Chondrocyte (in vitro differentiated cells): ENCODE results near the gene REN. TPM values are rescaled to one million over a fixed set of nuclear protein-coding genes. Genes with fewer than 3 reads are reported as not detected.

Experiments
- DNase-seq: peaks from one replicate; pipeline ENCODE4 v3.0.0; 2021; ENCODE audit warnings: mixed read lengths, low spot score
- H3K27ac Mint-ChIP-seq: one replicate; pipeline ENCODE4 v1.8.0; 2021; ENCODE audit warnings: mild to moderate bottlenecking, moderate library complexity, mixed read lengths; ENCODE audit not compliant: unreplicated experiment
- H3K27me3 Mint-ChIP-seq: 2 replicates; pipeline ENCODE4 v1.8.0; 2021; ENCODE audit warnings: low read depth, mixed read lengths
- H3K36me3 Mint-ChIP-seq: 2 replicates; pipeline ENCODE4 v1.8.0; 2021; ENCODE audit warnings: low read depth, mixed read lengths
- H3K4me1 Mint-ChIP-seq: 2 replicates; pipeline ENCODE4 v1.8.0; 2021; ENCODE audit warnings: low read depth, mild to moderate bottlenecking, mixed read lengths
- H3K4me3 Mint-ChIP-seq: one replicate; pipeline ENCODE4 v1.8.0; 2021; ENCODE audit warnings: mild to moderate bottlenecking, moderate library complexity, mixed read lengths; ENCODE audit not compliant: unreplicated experiment
- H3K9me3 Mint-ChIP-seq: 2 replicates; pipeline ENCODE4 v1.8.0; 2021; ENCODE audit warnings: low read depth, mixed read lengths
- total RNA-seq: library from RNA; stranded (reverse); gene quantifications from 3 replicates; pipeline ENCODE4 v1.2.1, GENCODE V29; 2021
- TF ChIP-seq, protein P1 (sequence below): fragments of 200-600 bp; sonication (generic); IDR thresholded peaks from 2 replicates; pipeline ENCODE4 v1.5.0; 2021; ENCODE audit warnings: antibody characterized with exemption, mild to moderate bottlenecking, moderate library complexity

Gene REN
- total RNA-seq, 1 donor from 2014 or later = not detected

GRCh38 chr1:204130178-204130577 lies 36.0 kb downstream of the REN start:
- Mint-ChIP-seq H3K27ac (no peak overlapping the region), H3K4me3 (no peak overlapping the region), H3K27me3 (no peaks in the 10 kb centered on the region), H3K36me3 (no peaks in the 10 kb centered on the region), H3K9me3 (no peaks in the 10 kb centered on the region), H3K4me1 (peaks cover 38% of the 10 kb centered on the region)
- DNase-seq = no peak
- TF ChIP-seq, protein P1, sequence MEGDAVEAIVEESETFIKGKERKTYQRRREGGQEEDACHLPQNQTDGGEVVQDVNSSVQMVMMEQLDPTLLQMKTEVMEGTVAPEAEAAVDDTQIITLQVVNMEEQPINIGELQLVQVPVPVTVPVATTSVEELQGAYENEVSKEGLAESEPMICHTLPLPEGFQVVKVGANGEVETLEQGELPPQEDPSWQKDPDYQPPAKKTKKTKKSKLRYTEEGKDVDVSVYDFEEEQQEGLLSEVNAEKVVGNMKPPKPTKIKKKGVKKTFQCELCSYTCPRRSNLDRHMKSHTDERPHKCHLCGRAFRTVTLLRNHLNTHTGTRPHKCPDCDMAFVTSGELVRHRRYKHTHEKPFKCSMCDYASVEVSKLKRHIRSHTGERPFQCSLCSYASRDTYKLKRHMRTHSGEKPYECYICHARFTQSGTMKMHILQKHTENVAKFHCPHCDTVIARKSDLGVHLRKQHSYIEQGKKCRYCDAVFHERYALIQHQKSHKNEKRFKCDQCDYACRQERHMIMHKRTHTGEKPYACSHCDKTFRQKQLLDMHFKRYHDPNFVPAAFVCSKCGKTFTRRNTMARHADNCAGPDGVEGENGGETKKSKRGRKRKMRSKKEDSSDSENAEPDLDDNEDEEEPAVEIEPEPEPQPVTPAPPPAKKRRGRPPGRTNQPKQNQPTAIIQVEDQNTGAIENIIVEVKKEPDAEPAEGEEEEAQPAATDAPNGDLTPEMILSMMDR = peak; percentile 10

DNA sequence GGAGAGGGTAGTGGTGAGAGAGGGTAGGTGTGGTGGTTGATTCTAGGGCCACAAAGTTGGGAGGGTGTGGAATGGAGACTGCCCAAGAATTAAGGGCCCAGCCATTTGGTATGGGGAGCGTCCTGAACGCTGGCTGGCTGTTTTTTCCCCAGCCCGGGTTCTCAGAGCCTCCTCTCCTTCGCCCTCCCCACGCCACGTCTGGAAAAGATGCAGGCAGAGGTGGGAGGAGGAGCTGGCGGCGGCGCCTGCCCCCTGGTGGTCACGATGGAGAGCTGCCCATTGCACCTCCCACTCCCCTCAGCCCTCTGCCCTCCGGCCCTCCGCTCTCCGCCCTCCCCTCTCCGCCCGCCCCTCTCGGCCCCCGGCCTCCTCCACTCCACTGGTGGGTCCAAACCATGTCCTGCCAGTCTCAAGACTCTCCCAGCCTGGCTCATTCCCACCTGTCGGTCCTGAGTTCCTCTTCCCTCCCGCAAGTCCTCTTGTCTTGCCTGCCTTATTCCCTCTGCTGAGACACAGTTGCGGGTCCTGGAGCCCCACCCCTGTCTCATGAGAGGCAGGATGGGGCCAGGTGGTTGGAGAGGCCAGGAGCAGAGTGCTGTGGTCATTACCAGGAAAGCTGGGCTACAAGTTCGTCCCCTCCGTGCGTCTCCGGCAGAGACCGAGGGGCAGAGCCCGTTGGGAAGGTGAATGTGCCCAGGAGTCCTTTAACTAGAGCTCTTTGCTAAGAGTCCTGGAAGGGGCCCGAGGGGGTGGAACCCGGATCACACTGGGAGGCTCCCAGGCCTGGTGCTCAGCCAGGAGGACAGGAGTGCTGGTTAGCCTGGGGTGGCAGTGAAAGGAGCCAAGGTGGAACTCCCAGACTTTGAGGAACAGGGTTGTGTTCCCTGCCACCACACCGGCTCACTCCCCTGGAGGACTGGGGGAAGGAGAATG lies 36.9 kb downstream of the REN start:
- Mint-ChIP-seq H3K36me3 (no peaks in the 10 kb centered on the region), H3K9me3 (no peaks in the 10 kb centered on the region), H3K4me1 (peaks cover 38% of the 10 kb centered on the region), H3K4me3 (no peak overlapping the region), H3K27ac (peak overlapping the region; percentile 2), H3K27me3 (no peaks in the 10 kb centered on the region)
- TF ChIP-seq, protein P1 = peak; percentile 97
- DNase-seq = no peak

DNA sequence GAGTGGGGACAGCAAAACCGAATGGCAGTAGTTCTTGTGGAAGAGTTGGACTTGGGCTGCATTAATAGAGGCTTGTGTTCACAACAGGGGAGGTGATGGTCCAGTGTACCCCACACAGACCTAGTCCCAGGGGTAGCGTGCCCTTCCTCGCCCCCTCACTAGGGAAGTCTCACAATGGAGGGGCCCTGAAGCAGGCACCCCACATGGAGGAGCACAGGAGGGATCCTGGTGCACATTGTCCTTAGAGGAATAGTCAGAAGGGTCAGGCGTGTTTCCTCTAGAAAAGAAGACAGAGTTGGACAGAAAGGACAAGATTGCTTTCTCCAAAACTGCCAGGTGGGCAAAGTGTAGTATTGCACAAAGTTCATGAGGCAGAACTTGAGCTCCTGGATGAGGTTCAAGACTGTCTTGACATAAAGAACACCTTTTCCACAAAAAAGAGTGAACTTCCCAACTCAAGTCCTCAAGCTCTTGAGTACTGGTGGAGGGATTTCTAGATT lies 37.6 kb downstream of the REN start:
- Mint-ChIP-seq H3K4me3 (no peak overlapping the region), H3K4me1 (peaks cover 38% of the 10 kb centered on the region), H3K27me3 (no peaks in the 10 kb centered on the region), H3K27ac (no peak overlapping the region), H3K9me3 (no peaks in the 10 kb centered on the region), H3K36me3 (no peaks in the 10 kb centered on the region)
- TF ChIP-seq, protein P1 = no peak
- no peak for DNase-seq

DNA sequence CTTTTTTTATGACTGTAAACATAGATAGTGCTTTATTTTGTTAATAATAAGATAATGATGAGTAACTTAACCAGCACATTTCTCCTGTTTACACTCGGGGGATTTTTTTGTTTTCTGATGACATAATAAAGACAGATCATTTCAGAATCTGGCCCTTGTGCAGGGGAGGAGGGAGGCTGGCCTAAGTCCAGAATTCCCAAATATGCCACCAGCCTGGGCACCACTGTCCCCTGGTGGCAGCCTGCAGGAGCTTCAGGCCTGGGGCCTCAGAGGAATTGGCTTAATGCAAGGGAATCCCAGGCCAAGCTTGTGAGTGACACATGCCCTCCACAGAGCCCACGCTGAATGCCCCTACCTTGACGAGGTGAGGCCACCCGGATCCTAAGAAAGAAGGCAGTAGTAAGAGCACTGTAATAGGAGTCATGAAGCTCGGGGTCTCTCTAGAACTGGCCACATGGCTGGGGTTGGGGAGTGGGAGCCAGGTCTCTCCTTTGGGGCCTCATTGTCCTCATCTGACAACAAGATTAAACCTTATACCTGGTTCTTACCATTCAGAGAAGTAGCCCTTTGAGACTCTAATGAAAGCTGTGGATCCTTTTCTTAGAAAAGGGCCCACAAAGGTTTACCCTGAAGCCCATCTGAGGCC lies 38.4 kb downstream of the REN start:
- no peak overlapping the region for H3K4me3 Mint-ChIP-seq
- DNase-seq = no peak
- peak overlapping the region; percentile 63 for H3K27ac Mint-ChIP-seq
- peaks cover 38% of the 10 kb centered on the region for H3K4me1 Mint-ChIP-seq
- H3K36me3 Mint-ChIP-seq = peaks cover 3% of the 10 kb centered on the region
- H3K27me3 Mint-ChIP-seq = no peaks in the 10 kb centered on the region
- TF ChIP-seq, protein P1 = peak; percentile 94
- H3K9me3 Mint-ChIP-seq = no peaks in the 10 kb centered on the region

DNA sequence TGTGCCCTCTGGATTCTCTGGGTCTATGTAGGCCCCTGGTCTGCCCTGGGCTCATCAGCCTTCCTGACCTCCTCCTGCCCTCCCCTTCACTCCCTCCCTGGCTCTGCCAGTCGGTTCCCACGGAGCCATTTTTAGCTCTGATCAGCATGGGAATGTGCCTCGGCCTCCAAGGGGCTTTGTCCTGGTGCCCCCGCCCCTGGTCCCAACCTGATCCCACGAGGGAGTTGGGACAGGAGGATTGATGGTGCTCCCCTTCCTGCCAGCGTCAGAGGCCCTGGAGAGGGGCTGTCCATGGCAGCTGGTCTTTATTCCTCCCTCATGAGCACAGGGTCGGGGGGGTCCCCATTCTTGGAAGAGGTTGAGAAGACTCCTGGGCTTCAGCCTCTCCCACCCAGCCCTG lies 39.2 kb downstream of the REN start:
- TF ChIP-seq, protein P1 = no peak
- no peak for DNase-seq
- Mint-ChIP-seq H3K4me1 (peaks cover 38% of the 10 kb centered on the region), H3K9me3 (no peaks in the 10 kb centered on the region), H3K36me3 (peaks cover 3% of the 10 kb centered on the region), H3K27me3 (no peaks in the 10 kb centered on the region), H3K4me3 (no peak overlapping the region), H3K27ac (peak overlapping the region; percentile 45)
